HPDE6-E6E7 (cell line): ENCODE results near the gene SAYSD1.

Source experiments
- DNase-seq: peaks from one replicate; pipeline ENCODE4 v3.0.0; 2011; ENCODE audit warnings: missing footprints; ENCODE audit errors: extremely low spot score

SAYSD1 gene

DNA sequence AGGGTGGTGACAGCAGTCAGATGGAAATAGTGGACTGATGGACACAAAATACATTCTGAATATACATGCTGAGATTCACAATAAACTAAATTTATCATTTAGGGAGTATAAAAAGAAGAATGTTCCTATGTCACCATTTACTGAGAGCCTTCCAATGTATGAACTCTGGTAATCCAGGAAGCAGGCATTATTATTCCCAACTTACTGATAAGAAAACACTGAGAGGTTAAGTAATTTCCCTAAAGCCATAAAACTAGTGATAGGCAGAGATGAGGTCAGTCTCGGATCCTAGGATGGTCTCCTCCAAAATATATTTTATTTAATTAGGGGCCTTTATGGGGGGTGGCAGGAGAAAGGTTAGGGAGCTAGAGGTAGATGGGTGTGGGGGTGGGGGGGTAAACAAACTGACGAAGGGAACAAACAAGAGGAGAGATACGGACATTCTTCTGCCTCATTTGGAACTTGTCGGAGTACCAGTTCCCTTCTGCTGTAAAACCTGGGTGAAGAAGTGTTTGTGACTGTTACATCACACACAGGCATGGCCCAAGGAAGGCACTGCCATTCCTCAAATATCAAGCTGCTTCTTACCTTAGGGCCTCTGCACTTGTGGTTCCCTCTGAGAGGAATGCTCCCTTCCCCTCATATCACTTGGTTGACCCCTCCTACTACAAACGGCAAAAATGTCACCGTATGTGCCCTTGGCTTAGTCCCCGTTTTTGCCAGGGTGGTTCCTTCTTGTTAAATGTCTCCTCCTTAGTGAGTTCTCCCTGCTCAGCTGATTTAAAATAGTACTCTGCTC lies 6.7 kb downstream of the SAYSD1 start:
- DNase-seq = no peak

DNA sequence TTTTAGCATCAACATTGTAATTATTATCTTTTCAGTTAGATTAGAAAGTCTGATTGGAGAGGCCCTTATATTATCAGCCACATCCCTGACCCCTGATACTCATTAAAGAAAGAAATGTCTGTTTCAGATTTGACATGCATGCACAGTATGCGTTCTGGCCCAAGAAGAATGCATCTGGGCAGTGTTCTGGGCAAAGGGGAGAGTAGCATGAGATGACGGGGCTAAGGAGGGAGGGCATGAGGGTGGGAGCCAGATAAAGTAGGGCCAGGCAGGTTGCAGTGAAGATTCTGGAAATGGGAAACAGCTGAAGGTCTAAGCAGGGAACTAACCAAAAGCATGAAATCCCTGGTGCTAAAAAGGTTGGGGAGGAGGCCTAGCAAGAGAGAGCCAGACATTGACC lies 7.3 kb downstream of the SAYSD1 start:
- no peak for DNase-seq

DNA sequence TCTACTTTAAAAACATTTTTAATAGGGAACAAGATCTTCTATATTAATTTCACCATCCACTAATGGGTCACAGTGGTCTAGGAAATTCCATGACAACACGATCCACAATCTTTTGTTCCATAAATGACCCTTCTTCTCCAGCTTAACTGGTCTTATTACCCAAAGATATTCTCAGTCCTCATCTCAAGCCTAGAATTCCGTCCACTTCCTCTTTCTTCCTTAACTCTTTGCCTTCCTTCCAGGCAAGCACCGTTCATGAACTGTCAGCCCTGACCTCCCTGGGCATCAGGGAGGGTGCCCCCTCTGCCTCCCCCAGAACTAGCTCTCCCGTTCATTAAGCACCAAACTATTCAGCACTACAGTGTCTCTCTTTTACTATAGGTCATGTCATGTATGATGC lies 8.0 kb downstream of the SAYSD1 start:
- DNase-seq = no peak

DNA sequence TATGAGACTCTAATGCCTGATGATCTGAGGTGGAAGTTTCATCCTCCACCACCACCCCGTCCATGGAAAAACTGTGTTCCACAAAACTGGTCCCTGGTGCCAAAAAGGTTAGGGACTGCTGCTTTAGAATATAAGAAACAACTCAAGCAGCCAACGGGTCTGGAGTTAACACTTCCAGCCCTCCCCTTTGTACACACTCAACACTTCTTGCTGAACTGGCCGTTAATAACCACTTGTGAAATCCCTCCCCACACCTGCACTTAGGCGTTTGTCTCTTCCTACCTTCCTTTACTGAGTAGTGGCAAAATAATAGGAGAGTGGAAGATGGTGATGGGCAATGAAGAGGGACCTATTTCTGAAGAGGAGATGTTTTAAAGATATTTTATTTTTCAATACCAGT lies 10.5 kb downstream of the SAYSD1 start:
- DNase-seq = no peak

DNA sequence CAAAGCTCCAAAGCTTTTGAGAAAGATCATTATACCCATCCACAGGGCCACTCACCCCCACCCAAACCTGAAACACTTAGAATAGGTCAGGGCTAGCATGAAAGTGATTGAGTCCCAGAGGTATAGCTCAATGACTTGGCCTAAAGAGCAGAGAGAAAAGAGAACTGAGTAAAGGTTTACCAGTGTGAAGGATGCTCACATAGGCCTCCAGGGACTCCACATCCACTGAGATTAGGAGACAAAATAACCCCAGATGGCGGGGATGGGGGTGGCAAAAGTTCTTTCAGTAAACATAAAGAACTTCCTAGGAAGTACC lies 12.2 kb downstream of the SAYSD1 start:
- no peak for DNase-seq

DNA sequence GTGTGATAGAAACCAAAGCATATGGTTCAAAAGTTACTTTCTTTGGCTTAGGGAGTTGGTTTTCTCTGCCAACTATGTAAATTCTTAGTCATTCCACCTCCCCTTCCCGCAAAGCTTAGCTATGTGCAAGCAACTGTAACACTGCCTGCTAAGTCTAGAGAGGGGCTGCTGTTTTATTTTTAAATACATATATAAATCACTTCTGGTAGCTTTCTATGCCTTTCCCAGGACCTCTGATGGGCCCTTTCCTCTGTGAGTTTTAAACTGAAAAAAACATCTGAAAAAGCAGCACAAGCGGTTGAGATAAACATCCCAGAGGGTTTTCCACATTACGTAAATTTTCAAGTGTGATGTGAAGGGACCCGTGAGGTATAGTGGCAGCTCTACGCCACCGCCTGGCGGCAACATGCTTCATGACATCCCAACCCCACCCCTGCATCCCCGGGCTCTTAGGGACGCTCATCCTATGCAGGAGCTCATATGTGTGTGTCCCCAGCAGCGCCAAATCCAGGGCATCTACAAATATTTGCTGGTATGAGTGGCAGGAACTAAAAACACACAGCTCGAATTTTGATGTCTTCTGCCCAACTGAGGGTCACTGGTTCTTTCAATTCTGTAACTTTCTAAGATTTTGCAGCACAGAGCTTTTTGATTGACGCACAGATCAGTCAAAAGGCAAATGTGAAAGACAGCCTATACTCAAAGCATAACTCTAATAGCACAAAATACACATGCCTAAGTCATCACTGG lies 12.7 kb downstream of the SAYSD1 start:
- DNase-seq = no peak

DNA sequence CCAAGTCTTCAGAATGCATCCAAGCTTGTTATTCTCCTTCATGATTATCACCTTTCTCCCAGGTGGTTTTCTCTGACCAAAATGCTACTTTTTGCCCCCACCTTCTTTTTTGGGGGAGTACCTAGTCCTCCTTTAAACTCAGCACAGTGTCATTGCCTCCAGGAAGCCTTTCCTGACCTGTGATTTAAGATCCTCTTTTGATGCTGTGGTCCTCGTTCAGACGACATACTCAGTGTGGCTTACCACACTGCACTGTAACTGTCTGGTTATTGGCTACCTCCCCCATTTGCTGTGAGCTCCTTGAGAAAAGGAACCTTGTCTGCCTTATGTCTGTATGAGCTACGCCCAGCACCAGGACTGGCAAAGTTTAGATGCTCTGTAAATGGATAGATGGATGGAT lies 14.6 kb downstream of the SAYSD1 start:
- no peak for DNase-seq

DNA sequence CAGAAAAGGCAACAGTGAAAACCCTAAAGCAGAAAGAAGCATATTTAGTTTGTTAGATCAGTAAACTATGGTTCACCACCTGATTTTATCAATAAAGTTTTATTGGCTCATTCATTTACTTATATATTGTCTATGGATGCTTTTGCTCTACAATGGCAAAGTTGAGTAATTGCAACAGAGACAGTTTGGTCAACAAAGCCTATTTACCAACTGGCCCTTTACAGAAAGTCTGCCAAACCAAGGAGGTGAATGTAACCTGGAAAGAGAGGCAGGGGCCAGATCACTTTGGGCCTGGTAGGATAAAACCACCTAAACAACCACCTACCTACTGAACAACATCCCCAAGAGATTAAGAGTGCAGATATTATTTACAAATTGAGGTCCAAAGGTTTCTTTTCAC lies 19.4 kb downstream of the SAYSD1 start:
- no peak for DNase-seq

DNA sequence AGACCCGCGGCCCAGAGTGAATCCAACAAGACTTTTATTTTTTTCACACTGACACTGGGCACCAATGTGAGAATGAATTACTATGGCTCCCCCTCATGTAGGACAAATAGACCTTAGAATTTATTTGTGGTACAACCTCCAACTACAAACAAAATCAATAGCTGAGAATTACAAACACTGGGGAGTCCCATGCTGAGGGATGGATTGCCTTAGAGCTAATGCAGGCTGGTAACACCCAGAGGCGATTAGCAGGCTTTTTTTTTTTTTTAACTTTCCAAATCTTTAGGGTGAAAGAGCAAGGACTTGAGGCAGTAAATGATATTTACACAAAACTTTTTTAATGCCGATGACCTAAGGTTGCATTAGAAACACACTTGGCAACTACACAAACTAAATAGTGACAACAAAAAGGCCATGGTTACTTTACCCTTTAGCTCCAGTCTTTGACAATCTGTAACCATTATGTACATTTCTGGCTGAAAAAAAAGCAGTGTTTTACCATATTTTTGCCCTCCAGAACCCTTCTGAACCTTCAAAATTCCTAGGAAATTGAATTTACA lies 21.8 kb downstream of the SAYSD1 start:
- DNase-seq = no peak

DNA sequence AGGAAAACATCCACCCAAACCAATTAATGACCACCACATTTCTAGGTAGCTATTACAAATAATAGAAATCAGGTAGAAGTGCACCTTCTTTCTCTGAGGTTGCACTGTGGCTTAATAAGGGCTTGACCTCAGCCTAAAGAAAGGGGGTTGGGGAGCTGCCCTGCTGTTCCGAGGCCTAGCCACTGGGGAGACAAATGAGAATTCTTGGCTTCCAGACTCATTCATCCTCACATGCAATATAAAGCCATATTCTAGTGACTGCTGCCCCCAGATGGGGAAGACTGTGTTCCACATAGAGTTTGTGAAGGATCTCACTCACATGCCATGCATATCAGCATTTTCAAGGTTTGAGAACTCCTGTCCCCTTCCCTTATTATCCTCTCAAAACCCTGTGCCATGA lies 22.9 kb downstream of the SAYSD1 start:
- no peak for DNase-seq

DNA sequence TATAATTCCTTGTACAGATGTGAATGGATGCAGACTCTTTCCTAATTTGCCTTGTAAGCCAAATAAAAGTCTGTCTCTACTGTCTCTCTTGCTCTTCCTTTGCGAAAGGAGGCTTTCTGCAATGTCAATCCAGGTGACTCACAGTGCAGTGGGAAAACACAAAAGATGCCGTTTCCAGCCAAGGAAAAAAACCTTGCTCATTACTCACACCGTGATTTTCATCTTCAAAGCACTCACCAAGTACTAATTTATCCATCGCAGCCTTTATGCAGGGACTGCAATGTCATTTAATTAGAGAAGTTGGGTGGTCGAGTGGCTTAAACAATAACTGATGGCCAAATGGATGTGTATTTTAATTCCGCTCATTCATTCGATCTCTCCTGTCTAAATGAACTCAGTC lies 23.8 kb downstream of the SAYSD1 start:
- DNase-seq = no peak

DNA sequence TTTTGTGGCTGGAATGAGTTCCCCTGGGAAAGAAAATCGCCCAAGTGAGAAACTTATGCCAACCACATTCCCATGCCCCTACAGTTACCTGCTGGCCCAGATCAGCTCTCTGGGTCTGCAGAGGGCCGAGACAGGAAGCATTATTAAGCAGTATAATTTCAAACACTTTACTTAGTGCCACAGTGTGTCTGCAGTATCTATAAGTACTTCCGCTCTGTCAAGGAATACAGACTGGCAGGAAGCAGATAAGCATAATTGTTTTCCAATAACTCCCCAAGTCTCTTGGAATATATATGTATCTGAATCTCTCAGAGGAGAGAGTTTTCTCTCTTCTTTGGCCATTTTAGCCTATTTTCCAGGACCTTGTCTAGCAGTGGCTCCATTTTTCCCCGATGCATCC lies 24.9 kb downstream of the SAYSD1 start:
- DNase-seq = no peak

DNA sequence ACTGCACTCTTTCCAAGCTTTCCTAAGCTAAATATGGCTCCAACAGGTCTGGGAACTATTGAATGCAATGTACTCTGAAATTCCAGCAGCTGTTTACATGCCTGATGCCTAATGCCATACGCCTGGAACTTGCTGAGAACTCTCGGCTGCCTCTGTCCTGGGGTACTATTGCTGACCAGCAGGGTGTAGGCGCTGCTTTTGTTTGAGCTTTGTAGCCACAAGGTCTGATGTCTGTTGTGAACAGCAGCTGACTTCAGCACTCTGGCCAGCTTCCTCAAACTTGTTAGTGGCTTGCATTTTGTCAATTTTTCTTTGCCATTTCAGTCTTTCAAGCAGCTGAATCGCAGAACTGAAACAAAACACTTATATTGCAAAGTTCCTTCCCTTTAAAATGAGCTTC lies 26.7 kb downstream of the SAYSD1 start:
- peak; percentile 17 for DNase-seq

DNA sequence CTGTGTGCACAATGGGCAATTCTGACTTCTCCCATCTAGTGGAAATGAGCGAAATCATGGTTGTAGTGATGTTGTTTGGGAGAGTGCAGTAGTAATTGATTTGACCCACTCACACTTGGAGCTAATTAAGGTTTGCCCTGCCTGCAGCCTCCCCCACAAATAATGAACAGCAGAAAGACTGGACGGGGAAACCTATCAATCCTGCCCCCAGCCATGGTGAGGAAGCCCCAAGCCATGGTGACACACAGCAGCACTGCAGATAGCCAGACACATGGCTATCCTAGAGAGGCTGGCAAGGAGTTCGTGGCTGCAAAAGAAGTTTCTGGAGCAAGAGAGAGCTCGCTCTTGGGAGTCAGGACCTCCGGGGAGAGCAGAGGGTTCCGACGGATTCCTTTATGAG lies 27.8 kb downstream of the SAYSD1 start:
- no peak for DNase-seq

DNA sequence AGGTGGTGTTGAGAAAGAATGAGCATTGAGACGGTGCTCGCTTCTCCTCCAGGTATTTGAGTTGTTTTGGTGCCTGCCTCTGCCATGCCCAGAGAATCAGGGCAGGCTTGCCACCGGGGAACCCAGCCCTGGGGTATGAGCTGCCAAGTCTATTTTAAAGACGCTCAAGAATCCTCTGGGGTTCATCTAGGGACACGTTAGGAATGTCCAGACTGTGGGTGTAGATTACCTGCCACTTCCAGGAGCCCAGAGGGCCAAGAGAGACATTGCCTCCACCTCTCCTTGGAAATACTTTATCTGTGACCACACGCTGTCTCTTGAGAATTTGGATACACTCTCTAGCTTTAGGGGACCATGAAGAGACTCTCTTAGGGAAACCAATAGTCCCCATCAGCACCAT lies 28.3 kb downstream of the SAYSD1 start:
- no peak for DNase-seq

DNA sequence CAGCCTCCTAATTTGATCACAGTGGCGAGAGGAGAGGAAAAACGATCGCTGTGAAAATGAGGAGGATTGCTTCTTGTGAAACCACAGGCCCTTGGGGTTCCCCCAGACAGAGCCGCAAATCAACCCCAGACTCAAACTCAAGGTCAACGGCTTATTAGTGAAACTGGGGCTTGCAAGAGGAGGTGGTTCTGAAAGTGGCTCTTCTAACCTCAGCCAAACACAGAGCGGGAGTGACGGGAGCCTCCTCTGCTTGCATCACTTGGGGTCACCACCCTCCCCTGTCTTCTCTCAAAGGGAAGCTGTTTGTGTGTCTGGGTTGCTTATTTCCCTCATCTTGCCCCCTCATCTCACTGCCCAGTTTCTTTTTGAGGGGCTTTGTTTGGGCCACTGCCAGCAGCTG lies 28.7 kb downstream of the SAYSD1 start:
- DNase-seq = no peak

DNA sequence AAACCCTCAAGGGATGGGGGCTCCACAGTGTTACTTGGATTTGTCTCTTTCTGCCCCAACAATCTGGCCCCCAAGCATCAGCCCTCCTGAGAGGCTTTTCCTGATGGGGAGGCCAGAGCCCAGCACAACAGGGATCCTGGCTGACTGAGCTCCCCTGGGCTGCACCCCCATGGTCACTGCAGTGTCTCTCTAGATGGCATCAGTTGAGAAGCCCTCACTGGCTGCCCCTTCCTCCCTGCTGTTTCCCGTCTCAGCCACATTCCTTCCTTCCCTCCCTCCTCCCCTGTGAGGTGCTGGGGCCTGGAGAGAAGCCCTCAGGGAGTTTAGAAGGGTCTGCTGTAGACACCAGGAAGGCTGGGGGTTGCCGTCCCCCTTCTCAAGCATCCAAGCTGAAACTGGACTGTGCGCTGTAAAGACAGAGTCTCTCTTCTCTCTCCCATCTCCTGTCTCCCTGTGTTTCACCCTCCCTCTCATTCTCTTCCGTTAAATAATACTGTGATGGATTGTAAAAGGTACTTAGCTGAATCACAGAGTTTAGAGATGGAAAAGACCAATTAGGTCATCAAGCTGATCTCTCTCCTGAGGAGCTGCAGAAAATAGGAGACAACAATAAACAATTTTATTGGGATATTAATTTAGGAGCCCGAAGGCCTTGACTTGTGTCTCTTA lies 29.7 kb downstream of the SAYSD1 start:
- DNase-seq = no peak

DNA sequence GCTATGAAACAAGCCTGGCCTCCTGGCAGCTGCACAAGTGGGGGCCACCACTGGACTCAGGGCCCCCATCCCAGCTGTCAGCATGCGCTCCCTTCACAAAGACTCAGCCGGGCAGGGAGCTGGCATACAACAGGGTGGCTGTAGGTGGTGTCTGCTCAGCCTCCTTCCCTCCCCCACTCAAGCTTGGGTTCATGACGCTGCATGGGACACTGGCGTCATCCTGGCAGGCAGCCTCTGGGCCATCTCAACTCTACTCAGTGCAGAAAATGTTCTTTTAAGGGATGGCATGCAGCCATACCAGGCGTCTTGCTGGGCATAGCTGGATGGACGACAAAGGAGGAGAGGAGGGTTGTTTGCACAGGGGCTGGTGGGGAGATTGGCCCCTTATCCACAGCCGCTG lies 30.5 kb downstream of the SAYSD1 start:
- no peak for DNase-seq

DNA sequence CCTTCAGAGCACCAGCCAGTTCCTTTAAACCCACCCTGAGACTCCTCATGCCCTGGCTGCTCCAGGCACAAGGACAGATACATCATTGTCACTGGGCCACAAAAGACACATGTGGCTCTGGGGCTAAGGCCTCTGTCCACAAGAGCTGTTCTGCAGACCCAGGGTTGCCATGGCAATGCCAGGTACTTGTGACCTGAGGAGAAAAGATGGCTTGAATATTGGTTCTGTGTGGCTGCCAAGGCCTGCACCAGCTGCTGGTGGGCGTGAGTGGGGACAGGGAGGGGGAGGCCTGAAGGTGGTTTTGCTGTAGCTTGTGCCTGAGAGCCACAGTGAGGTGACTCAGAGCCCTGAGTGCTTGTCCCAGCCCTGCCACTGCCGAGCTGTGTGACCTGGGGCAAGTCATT lies 31.8 kb downstream of the SAYSD1 start:
- DNase-seq = no peak

DNA sequence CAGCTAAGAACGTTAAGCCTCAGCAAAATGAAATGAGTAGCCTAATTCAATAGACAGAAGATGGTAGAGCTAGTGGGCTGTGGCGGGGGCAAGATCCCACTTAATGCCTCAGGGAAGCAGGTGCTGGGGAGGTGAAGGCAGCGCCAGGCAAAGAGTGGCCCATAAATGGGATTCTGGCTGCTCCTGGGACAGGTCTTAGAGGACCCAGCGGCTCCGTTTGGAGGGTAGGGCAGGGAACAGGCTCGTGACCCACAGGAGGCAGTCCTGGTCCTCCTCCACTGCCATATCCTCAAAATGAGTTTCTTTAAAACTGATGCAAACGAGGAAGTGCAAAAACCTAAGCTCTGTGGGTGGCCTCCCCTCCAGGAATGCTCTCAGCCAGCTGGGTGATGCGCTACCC lies 32.7 kb downstream of the SAYSD1 start:
- no peak for DNase-seq

DNA sequence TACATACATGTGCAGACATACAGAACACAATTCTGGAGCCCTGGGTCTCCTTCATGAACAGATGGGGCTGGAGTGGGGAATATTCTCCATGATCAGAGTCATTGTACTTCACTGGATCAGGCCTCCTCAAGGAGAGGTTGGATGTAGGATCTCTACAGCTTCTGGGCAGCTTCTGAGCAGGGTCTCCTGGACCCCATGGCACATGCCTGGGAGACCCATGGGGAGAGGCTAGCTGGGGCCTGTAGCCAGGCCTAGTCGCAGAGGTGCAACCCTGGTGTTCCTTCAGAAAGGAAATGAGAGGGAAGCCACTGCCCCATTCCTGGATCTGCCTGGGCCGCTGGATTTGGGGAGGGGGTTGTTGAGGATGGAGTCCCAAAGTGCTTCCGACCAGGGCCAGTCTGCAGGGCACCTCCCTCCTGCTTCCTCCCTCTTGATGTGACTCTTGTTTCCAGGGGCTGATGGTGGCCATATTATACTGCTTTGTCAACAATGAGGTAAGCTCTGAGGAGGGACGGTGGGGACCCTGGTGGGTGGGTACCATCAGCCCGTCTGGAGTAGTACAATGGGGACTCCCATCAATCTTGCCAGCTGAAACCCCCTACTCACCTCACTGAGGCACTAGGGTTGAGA lies 34.6 kb downstream of the SAYSD1 start:
- DNase-seq = no peak
